GM12878 (cell line): ENCODE results near the gene ADAD1. TPM values are rescaled to one million over a fixed set of nuclear protein-coding genes. Genes with fewer than 3 reads are reported as not detected.

Experiments used
- ATAC-seq: fragments of 200-7000 bp; cut with Tn5 transposase; 3 replicates; pipeline ENCODE4 v1.9.1; 2020; ENCODE audit warnings: mild to moderate bottlenecking, moderate library complexity
- BruUV-seq: library from RNA; stranded (reverse); fragments of 400-500 nt; replicated peaks from 2 replicates; lab custom pipeline; 2021; lab: Mats Ljungman, UMichigan
- CTCF ChIA-PET: fragments of 300-600 bp; sonication (Branson Sonifier 250); formaldehyde crosslinking; extraction: SDS; loops from one replicate; lab custom pipeline; 2021; ENCODE audit warnings: inconsistent platforms; lab: Yijun Ruan, JAX
- POLR2A ChIA-PET: fragments of 350-600 bp; formaldehyde crosslinking; extraction: SDS; loops from one replicate; lab custom pipeline; 2021; ENCODE audit warnings: inconsistent platforms; lab: Charles Lee
- RAD21 ChIA-PET: fragments of 300-600 bp; sonication (Branson Sonifier 250); formaldehyde crosslinking; loops from one replicate; lab custom pipeline; 2023; ENCODE audit warnings: antibody characterized with exemption; ENCODE audit not compliant: unreplicated experiment; lab: Charles Lee
- SMC1A ChIA-PET: fragments of 300-600 bp; sonication (Branson Sonifier 250); formaldehyde crosslinking; loops from one replicate; lab custom pipeline; 2023; ENCODE audit not compliant: unreplicated experiment, uncharacterized antibody; lab: Charles Lee
- DNase-seq: peaks from one replicate; pipeline ENCODE4 v3.0.0-alpha.2; 2011; ENCODE audit warnings: low read depth, low spot score
- FAIRE-seq: peaks from 3 replicates; lab custom pipeline; 2011; peaks lifted over from hg19 to GRCh38; lab: Jason Lieb, UNC
- H2AFZ ChIP-seq: 2 replicates; pipeline ENCODE4 v1.6.0; 2011; ENCODE audit warnings: low read depth, low read length, control low read depth; ENCODE audit not compliant: control insufficient read depth
- H3K27ac ChIP-seq: 2 replicates; pipeline ENCODE4 v1.5.1; 2011; ENCODE audit warnings: control low read depth; ENCODE audit not compliant: control insufficient read depth, insufficient read depth
- H3K27me3 ChIP-seq, 2 experiments: replicated peaks in 1 of 2; 2 replicates each; pipeline versions ENCODE4 v1.6.0 to v1.6.1; 2011; ENCODE audit warnings: low read length in 1 of 2; ENCODE audit not compliant: control insufficient read depth in 2 of 2, insufficient read depth in 2 of 2
- H3K36me3 ChIP-seq, 2 experiments: 2 replicates each; pipeline ENCODE4 v1.5.1; 2011; ENCODE audit warnings: low read length in 1 of 2; ENCODE audit not compliant: control insufficient read depth in 2 of 2, insufficient read depth in 2 of 2
- H3K4me1 ChIP-seq: 2 replicates; pipeline ENCODE4 v1.6.1; 2011; ENCODE audit warnings: mild to moderate bottlenecking, low read length, moderate library complexity, mixed read lengths; ENCODE audit not compliant: control insufficient read depth, insufficient read depth
- H3K4me2 ChIP-seq: 2 replicates; pipeline ENCODE4 v1.6.0; 2011; ENCODE audit warnings: control low read depth; ENCODE audit not compliant: control insufficient read depth, insufficient read depth
- H3K4me3 ChIP-seq: fragments of 200-600 bp; sonication (generic); 2 replicates; pipeline ENCODE4 v1.5.1; 2016
- H3K79me2 ChIP-seq: 2 replicates; pipeline ENCODE4 v1.6.0; 2011; ENCODE audit warnings: low read length; ENCODE audit not compliant: control insufficient read depth, insufficient read depth
- H3K9ac ChIP-seq: 2 replicates; pipeline ENCODE4 v1.8.0; 2011; ENCODE audit warnings: low read length, control low read depth, mixed read lengths; ENCODE audit not compliant: control insufficient read depth, insufficient read depth
- H3K9me3 ChIP-seq: replicated peaks from 3 replicates; pipeline ENCODE4 v1.5.1; 2011; ENCODE audit warnings: mild to moderate bottlenecking, low read length; ENCODE audit not compliant: control insufficient read depth, insufficient read depth
- H4K20me1 ChIP-seq: 2 replicates; pipeline ENCODE4 v1.6.0; 2011; ENCODE audit not compliant: control insufficient read depth, insufficient read depth
- CEBPZ ChIP-seq: fragments of 150-350 bp; IDR thresholded peaks from 2 replicates; pipeline ENCODE4 v1.6.1; 2016; ENCODE audit warnings: low read depth, low read length
- HDAC2 ChIP-seq: fragments of 200-600 bp; sonication (generic); IDR thresholded peaks from 2 replicates; pipeline ENCODE4 v1.6.1; 2017
- IKZF1 ChIP-seq: fragments of 450-650 bp; conservative IDR thresholded peaks from 2 replicates; pipeline ENCODE4 v1.6.1; 2017; ENCODE audit warnings: antibody characterized with exemption, mild to moderate bottlenecking
- NFYB ChIP-seq: IDR thresholded peaks from 2 replicates; pipeline ENCODE4 v1.6.1; 2011; ENCODE audit warnings: low read depth, mild to moderate bottlenecking, low read length, improper control_type of control experiment, moderate library complexity; ENCODE audit not compliant: insufficient read depth
- NKRF ChIP-seq: fragments of 450-650 bp; conservative IDR thresholded peaks from 2 replicates; pipeline ENCODE4 v1.6.1; 2017; ENCODE audit warnings: mild to moderate bottlenecking, moderate library complexity
- POLR2AphosphoS2 ChIP-seq: IDR thresholded peaks from 2 replicates; pipeline ENCODE4 v1.6.1; 2011; ENCODE audit warnings: low read depth, mild to moderate bottlenecking, low read length, improper control_type of control experiment, moderate library complexity
- PRDM15 ChIP-seq: fragments of 450-650 bp; formaldehyde crosslinking; IDR thresholded peaks from 2 replicates; pipeline ENCODE4 v1.4.0; 2020; ENCODE audit warnings: mild to moderate bottlenecking, moderate library complexity
- SIN3A ChIP-seq: IDR thresholded peaks from 2 replicates; pipeline ENCODE4 v1.6.1; 2012; ENCODE audit warnings: low read depth, low read length, improper control_type of control experiment
- SUZ12 ChIP-seq: fragments of 200-600 bp; sonication (generic); IDR thresholded peaks from one replicate; pipeline ENCODE4 v1.6.1; 2018; ENCODE audit warnings: antibody characterized with exemption, mild to moderate bottlenecking; ENCODE audit not compliant: unreplicated experiment
- TCF12 ChIP-seq: IDR thresholded peaks from 2 replicates; pipeline ENCODE4 v1.6.1; 2011; ENCODE audit warnings: low read depth, mild to moderate bottlenecking, low read length
- USF1 ChIP-seq: IDR thresholded peaks from 2 replicates; pipeline ENCODE4 v1.6.1; 2011; ENCODE audit warnings: borderline replicate concordance, low read depth, mild to moderate bottlenecking, moderate library complexity, mixed read lengths, low read length; ENCODE audit not compliant: insufficient read depth; ENCODE audit errors: extremely low read length
- ZNF384 ChIP-seq: IDR thresholded peaks from 2 replicates; pipeline ENCODE4 v1.6.1; 2012; ENCODE audit warnings: low read depth, mild to moderate bottlenecking, low read length, improper control_type of control experiment, borderline replicate concordance
- ZZZ3 ChIP-seq: IDR thresholded peaks from 2 replicates; pipeline ENCODE4 v1.6.1; 2011; ENCODE audit warnings: low read depth; ENCODE audit not compliant: control insufficient read depth, insufficient read length
- WGBS: methylation state at CpG from one replicate; pipeline ENCODE4 v1.1.6; 2016; ENCODE audit warnings: low lambda C conversion rate; ENCODE audit not compliant: insufficient replicate concordance, insufficient coverage; ENCODE audit errors: missing lambda C conversion rate; 5-methylcytosine and 5-hydroxymethylcytosine counted together
- in situ Hi-C: fragments of 300-500 bp; cut with MboI; formaldehyde crosslinking; loops from 9 replicates; pipeline ENCODE4 v1.14.3; 2018; ENCODE audit warnings: mixed read lengths
- intact Hi-C: fragments of 100-400 bp; cut with micrococcal nuclease; formaldehyde crosslinking; loops from one replicate; pipeline ENCODE4 v1.14.2; 2022; ENCODE audit not compliant: unreplicated experiment
- polyA plus RNA-seq, 11 experiments: library from polyadenylated mRNA; depleted of rRNA in 4 of 11; unstranded in 6 of 11; stranded (reverse) in 5 of 11; fragments of >200 nt; fragmentation: Nextera tagmentation in 4 of 11; fragmentation: Illumina TruSeq in 1 of 11; extraction: Ambion mirVana in 4 of 11; extraction: Trizol in 1 of 11; gene quantifications; 1 replicate in 1 of 11; 2 replicates in 10 of 11; pipeline versions ENCODE4 v1.2.1 to v1.2.3, GENCODE V29; 2011 to 2016; ENCODE audit warnings: inconsistent platforms in 2 of 11, missing spikeins in 2 of 11, low read depth in 1 of 11
- total RNA-seq, 4 experiments: library from RNA; depleted of rRNA in 3 of 4; stranded (reverse); fragments of >200 nt in 3 of 4; fragmentation: Illumina TruSeq in 1 of 4; extraction: Trizol in 1 of 4; gene quantifications; 2 replicates each; pipeline versions ENCODE4 v1.2.1 to v1.2.3, GENCODE V29; 2013 to 2021

Gene ADAD1
- total and polyA plus RNA-seq, 10 of the 15 experiments (the other 5 are each of a cell fraction or from before 2014, with no cell fraction given): not detected

- TF ChIP-seq PRDM15 (CRISPR knock-in tag) (no peak), USF1 (no peak), TCF12 (no peak), ZZZ3 (no peak), ZNF384 (no peak), SUZ12 (no peak)
These were observed 52.5 kb downstream of the ADAD1 start (continued) for GRCh38 chr4:122431351-122431750.

GRCh38 chr4:122434285-122434684 is 55.5 kb downstream of the ADAD1 start:
- H3K36me3 ChIP-seq: no peaks in the 10 kb centered on the region
- TF ChIP-seq SIN3A (no peak), HDAC2 (no peak), NKRF (no peak), CEBPZ (no peak), POLR2AphosphoS2 (no peak), IKZF1 (no peak), NFYB (no peak)
- H3K27me3 ChIP-seq: no peaks in the 10 kb centered on the region
- H3K4me2 ChIP-seq: no peak overlapping the region
- 39% methylated on average over 3 of the region's 3 CpGs for WGBS
- no TSS peak for BruUV-seq
- ChIA-PET SMC1A (no interaction called here), CTCF (no interaction called here), RAD21 (no interaction called here), POLR2A (no interaction called here)
- ATAC-seq: no peak
- in situ Hi-C loops: no loop called here
- intact Hi-C loops: no loop called here
- H2AFZ ChIP-seq: no peak overlapping the region
- no peak overlapping the region for H3K9ac ChIP-seq
- no peaks in the 10 kb centered on the region for H3K9me3 ChIP-seq
- no peaks in the 10 kb centered on the region for H3K79me2 ChIP-seq
- FAIRE-seq: no peak
- H3K27ac ChIP-seq: no peak overlapping the region
- H3K4me3 ChIP-seq: no peak overlapping the region
- DNase-seq: no peak
- no peaks in the 10 kb centered on the region for H3K4me1 ChIP-seq
- no peaks in the 10 kb centered on the region for H4K20me1 ChIP-seq
